ENCODE measurements around the gene JUND.
A peak's percentile ranks its signal among the peaks of the same experiment; 100 is the strongest.

Gene JUND

DNA sequence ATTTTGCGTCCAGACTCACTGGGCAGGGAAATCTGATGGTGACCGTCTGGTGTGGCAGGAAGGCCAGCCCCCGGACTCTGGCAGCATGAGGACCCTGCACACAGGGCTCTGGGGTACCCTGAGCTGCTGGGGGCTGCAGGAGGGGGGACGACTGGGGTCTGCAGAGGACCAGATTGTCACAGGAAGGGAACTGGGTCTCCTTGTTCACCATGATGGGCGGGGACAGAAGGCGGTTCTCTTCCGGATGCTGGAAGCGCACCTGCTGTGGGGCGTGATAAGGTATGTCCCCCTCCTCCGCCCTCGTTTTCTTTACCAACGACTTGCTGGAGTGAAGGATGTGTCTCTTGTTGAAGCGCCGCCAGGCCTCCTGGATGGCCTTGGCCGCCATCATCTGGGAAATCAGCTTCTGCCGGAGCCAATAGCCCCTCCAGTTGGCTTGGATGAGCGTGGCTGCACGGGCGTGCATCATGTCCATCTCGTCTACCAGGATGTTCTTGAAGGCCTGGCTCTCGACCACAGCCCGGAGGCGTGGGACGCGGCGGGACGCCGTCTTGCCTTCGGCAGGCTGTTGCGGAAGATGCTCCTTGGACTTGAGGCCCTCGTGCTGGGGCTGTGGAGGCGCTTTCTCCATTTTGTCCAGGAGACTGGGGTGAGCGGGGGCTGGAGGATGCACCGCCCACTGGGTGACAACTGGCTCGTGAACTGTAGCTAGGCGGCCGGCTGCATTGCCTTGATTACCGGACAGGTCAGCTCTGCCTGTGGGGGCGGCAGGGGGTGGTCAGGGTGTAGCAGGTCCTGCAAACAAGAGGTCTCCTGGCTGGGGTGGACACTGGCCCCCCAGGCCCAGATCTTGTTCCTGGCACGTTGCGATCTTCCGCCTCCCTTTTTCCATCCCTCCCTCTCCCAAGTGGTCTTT is 14.4 kb downstream of the JUND start:
- no peak for DNase-seq

- DNase-seq, result no peak
Measured at GRCh38 chr19:18265582-18265981, 15.8 kb downstream of the JUND start.

GRCh38 chr19:18264971-18265540 is 16.4 kb downstream of the JUND start:
- DNase-seq, result no peak

- no peak for DNase-seq
Measured at GRCh38 chr19:18264137-18264854, 17.1 kb downstream of the JUND start.

DNA sequence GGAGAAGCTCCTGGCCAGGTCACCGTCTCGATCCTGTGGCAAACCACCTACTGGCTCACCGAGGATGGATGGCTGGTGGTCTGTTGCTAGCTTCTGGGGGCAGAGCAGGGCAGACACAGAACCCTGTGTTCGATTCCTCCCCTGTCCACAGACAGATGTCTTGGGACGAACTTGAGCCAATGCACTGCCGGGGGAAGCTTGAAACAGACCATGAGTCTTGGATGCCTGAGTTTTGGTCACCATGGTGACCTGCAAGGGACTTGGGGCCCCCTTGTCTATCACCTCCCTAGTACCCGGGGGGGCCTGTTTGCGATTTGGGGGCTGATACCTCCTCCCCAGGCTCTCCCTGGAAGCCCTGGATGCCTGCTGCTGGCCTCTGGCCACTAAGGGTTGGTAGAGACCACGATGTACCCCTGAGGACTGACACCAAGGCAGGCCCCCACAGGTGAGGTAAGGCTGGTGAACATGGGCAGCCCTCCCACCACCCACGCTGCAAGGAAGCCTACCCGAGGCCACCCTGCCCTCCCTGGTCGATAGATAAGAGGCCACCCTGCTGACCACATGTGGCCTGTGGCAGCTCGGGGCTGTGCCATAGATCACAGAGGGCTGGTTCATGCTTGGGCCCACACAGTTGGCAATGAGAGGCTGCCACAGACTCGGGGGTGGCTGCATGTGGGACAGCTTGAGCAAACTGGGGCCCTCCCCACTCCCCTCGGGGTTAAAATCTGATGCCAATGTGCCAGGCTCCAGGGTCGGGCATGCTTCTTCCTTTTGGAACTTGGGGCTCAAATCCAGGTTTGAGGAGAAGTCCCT is 17.9 kb downstream of the JUND start:
- DNase-seq, result no peak

- no peak for DNase-seq
Measured at GRCh38 chr19:18262917-18263316, 18.5 kb downstream of the JUND start.

DNA sequence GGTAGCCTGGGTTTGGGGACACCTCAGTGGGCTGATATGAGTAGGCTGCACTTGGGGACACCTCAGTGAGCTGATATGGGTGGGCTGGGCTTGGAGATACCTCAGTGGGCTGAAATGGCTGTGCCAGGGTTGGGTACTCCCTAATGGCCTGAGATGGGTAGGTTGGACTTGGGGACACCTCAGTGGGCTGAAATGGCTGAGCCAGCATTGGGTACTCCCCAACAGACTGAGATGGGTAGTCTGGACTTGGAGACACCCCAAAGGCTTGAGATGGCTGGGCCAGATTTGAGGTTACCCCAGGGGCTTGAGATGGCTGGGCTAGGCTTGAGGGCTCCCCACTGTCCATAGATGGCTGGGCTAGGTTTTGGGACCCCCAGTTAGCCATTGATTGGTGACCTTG is 19.3 kb downstream of the JUND start:
- DNase-seq, result no peak

DNA sequence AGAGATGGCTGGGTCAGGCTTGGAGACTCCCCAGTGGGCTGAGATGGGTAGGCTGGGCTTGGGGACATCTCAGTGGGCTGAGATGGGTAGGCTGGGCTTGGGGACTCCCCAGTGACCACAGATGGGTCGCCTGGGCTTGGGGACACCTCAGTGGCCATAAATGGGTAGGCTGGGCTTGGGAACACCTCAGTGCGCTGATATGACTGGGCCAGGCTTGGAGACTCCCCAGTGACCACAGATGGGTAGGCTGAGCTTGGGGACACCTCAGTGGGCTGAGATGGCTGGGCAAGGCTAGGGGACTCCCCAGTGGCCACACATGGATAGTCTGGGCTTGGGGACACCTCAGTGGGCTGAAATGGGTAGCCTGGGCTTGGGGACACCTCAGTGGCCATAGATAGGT is 19.9 kb downstream of the JUND start:
- no peak for DNase-seq

- DNase-seq, result no peak
Measured at GRCh38 chr19:18259893-18260292, 21.5 kb downstream of the JUND start.

GRCh38 chr19:18257503-18258470 is 23.6 kb downstream of the JUND start:
- no peak for DNase-seq

DNA sequence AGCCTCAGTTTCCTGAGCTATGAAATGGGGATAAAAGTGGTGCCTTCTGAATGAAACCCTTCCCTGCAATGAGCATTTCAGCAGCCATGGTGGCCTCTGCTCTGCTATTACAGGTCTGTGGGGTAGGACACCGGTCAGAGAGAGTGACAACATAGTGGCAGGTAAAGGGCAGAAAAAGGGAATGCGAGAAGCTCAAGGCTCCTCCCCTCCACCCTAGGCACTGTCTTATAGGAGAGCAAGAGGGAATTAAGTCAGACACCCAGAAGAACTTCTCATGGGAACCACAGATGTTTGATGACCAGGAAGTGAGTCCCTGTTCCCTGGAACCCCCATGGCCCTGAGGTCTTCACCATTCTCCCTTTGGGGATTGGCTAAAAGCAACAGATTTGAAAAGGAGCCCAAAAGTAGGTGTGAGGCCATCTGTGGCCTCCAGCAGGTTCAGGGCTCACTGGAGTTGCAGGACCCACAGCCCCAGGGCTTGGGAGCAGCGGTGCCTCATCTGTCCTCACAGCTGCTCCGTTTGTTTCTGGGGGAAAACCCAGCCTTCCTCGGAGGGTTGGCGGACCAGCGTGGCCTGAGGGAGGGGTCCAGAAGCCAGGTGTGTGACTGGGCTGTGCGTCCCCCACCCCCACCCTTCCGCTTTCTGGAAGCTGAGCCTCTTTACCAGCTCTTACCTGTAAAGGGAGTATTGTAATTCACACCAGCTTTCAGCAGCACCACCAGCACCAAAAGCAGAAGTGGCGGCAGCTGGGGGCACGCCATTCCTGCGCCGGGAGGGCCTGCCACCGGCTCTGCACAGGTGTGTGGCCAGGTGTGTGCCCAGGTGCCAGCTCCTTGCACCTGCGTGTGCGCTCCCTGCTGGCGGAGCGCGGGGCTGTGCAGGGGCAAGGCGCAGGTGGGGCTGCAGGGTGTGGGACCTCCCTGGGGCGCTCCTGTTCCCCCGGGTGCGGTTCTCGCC is 26.6 kb downstream of the JUND start:
- DNase-seq, result no peak

DNA sequence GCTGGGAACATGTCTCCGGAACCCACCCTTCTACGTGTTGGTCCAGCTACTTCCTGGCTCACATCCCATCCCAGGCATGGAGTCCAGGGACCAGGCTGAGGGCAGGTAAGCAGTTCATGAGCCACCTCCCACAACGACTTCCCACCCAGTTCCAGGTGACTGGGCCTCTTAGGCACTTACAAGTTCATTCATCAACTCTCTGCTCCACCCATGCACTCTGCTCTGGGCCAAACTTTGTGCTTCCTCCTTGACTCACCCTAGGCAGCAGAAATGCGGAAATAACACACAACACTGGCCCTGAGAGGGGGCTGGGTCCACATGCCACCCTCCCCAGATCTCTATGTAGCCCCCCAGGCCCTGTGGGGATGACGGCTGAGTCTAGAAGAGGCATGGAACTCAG is 27.7 kb downstream of the JUND start:
- DNase-seq, result peak in 1 of 2 experiments; percentile 20

- DNase-seq, result no peak
Measured at GRCh38 chr19:18253130-18253529, 28.3 kb downstream of the JUND start.

- no peak for DNase-seq
Measured at GRCh38 chr19:18252370-18252717, 29.1 kb downstream of the JUND start.

DNA sequence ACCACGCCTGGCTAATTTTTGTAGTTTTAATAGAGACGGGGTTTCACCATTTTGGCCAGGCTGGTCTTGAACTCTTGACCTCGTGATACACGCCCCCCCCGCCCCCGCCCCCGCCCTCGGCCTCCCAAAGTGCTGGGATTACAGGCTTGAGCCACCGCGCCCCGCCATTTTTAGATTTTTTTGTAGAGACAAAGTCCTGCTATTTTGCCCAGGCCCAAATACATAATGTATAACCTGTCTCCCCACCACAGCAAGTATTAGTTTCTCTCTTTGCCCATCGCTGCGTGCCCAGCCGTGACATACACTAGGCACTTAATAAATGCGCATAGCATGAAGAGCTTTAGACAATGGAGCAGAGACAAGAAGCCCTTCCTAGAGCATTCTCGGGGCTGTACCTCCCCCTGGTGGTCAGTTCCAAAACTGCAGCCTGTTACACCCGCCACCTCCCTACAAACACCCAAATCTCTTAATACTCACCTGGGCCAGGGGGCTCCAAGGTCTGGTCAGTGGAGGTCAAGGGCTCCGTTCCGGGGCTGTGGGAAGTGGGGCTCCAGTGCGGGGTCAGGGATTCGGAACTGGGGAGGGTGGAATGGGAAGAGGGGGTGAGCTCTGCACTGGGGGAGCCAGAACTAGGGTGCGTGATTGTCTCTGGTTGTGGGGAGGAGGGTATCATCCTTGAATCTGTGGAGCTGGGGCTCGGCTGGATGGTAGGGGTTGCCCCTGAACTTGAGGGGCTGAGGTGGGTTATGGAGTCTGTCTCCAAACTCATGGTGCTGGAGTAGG is 29.6 kb downstream of the JUND start:
- DNase-seq, result peak; percentile 72 to 81

GRCh38 chr19:18249834-18250233 is 31.6 kb downstream of the JUND start:
- DNase-seq, result no peak

- no peak for DNase-seq
Measured at GRCh38 chr19:18245297-18245696, 36.1 kb downstream of the JUND start.

- DNase-seq, result peak; percentile 13 to 19
Measured at GRCh38 chr19:18239303-18239702, 42.1 kb downstream of the JUND start.

DNA sequence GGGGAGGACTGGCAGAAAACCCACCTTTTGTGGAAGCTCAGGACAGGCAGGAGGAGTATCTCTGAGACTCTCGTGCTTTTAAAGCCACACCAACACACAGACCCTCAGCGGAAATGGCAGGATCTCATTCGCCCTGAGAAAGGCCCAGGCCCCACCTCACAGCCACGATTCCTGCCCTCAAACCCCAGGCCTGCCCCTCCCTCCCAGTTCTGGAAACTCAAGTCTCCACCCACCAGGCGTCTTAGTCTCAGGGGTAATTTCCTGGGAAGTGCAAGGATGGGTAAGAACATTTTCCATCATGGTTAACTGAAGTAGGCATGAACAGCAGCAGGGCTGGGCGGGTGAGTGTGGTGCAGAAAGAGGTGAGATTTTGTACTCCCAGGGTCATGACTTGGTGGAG is 47.2 kb downstream of the JUND start:
- no peak for DNase-seq

Data from Kasumi-1 (cell line).